Stimulated activated CD8-positive, alpha-beta memory T cell treated with anti-CD3 and anti-CD28 coated beads, Interleukin-12 subunit alpha, Interleukin-12 subunit beta, amount 100 ng/mL, for 1 hour (primary cell): ENCODE data around the gene ITGA1.
"Not testable (repeated sequence)": the region's sequence is repeated elsewhere in the genome, so short reads cannot be mapped to it uniquely, and the experiment has no call there.

Source experiments
- DNase-seq: peaks from one replicate; pipeline ENCODE4 v3.0.0-alpha.2; 2020; ENCODE audit warnings: low read depth

Gene ITGA1

GRCh38 chr5:52787600-52788504 lies at the start of gene ITGA1, which contains the start of gene PELO:
TSS of gene ITGA1 (plus strand) at chr5:52787916. CDS start at chr5:52788354, 438 bp downstream.
TSS of gene PELO (plus strand) at chr5:52787916. CDS start at chr5:52800395, 12,479 bp downstream.
- no peak for DNase-seq

- no peak for DNase-seq
Measured at GRCh38 chr5:52738095-52738506, 49.6 kb upstream of the ITGA1 start.

- DNase-seq = no peak
Measured at GRCh38 chr5:52740007-52740406, 47.7 kb upstream of the ITGA1 start.

GRCh38 chr5:52743012-52743411 lies 44.7 kb upstream of the ITGA1 start:
- no peak for DNase-seq

GRCh38 chr5:52743529-52743928 lies 44.2 kb upstream of the ITGA1 start:
- DNase-seq = no peak

GRCh38 chr5:52743970-52744369 lies 43.7 kb upstream of the ITGA1 start:
- DNase-seq = peak; percentile 26

GRCh38 chr5:52744867-52745458 lies 42.8 kb upstream of the ITGA1 start:
- not testable (repeated sequence) for DNase-seq

GRCh38 chr5:52746539-52746938 lies 41.2 kb upstream of the ITGA1 start:
- no peak for DNase-seq

- no peak for DNase-seq
Measured at GRCh38 chr5:52748590-52748989, 39.1 kb upstream of the ITGA1 start.

- no peak for DNase-seq
Measured at GRCh38 chr5:52749666-52750065, 38.0 kb upstream of the ITGA1 start.

- no peak for DNase-seq
Measured at GRCh38 chr5:52751137-52751536, 36.6 kb upstream of the ITGA1 start.

- DNase-seq = no peak
Measured at GRCh38 chr5:52754051-52754450, 33.7 kb upstream of the ITGA1 start.

GRCh38 chr5:52757527-52757926 lies 30.2 kb upstream of the ITGA1 start:
- DNase-seq = no peak

- no peak for DNase-seq
Measured at GRCh38 chr5:52758014-52758413, 29.7 kb upstream of the ITGA1 start.

- DNase-seq = no peak
Measured at GRCh38 chr5:52759331-52759730, 28.4 kb upstream of the ITGA1 start.

GRCh38 chr5:52760695-52761366 lies 26.9 kb upstream of the ITGA1 start:
- DNase-seq = no peak

GRCh38 chr5:52767217-52767743 lies 20.4 kb upstream of the ITGA1 start:
- no peak for DNase-seq

GRCh38 chr5:52767766-52768480 lies 19.8 kb upstream of the ITGA1 start:
- no peak for DNase-seq

- DNase-seq = no peak
Measured at GRCh38 chr5:52769061-52769460, 18.7 kb upstream of the ITGA1 start.

GRCh38 chr5:52770287-52770939 lies 17.3 kb upstream of the ITGA1 start:
- no peak for DNase-seq

- no peak for DNase-seq
Measured at GRCh38 chr5:52771343-52772039, 16.2 kb upstream of the ITGA1 start.
